Omental fat pad (tissue), 4 donors: ENCODE measurements around the gene ARAP1. TPM values are rescaled to one million over a fixed set of nuclear protein-coding genes. Genes with fewer than 3 reads are reported as not detected.

Source experiments
- ATAC-seq: fragments of 150-250 bp; one replicate; pipeline ENCODE4 v1.9.1; 2016; ENCODE audit warnings: mild to moderate bottlenecking, moderate library complexity; ENCODE audit not compliant: low FRiP score
- DNase-seq: peaks from one replicate; pipeline ENCODE4 v3.0.0-alpha.2; 2019; ENCODE audit warnings: low spot score
- CTCF ChIP-seq, 3 donors: fragments of 450-650 bp; IDR thresholded peaks; one replicate each; pipeline ENCODE4 v1.5.1; 2016 to 2017; ENCODE audit warnings: antibody characterized with exemption in 3 of 3, mild to moderate bottlenecking in 3 of 3, moderate library complexity in 2 of 3
- total RNA-seq, 4 donors: library from RNA; depleted of rRNA; stranded (reverse); fragments of >200 nt; gene quantifications; one replicate each; pipeline ENCODE4 v1.1.0, GENCODE V29; 2016

ARAP1 gene
- total RNA-seq, 4 donors from 2014 or later = 112 to 204 (median 123) TPM

DNA sequence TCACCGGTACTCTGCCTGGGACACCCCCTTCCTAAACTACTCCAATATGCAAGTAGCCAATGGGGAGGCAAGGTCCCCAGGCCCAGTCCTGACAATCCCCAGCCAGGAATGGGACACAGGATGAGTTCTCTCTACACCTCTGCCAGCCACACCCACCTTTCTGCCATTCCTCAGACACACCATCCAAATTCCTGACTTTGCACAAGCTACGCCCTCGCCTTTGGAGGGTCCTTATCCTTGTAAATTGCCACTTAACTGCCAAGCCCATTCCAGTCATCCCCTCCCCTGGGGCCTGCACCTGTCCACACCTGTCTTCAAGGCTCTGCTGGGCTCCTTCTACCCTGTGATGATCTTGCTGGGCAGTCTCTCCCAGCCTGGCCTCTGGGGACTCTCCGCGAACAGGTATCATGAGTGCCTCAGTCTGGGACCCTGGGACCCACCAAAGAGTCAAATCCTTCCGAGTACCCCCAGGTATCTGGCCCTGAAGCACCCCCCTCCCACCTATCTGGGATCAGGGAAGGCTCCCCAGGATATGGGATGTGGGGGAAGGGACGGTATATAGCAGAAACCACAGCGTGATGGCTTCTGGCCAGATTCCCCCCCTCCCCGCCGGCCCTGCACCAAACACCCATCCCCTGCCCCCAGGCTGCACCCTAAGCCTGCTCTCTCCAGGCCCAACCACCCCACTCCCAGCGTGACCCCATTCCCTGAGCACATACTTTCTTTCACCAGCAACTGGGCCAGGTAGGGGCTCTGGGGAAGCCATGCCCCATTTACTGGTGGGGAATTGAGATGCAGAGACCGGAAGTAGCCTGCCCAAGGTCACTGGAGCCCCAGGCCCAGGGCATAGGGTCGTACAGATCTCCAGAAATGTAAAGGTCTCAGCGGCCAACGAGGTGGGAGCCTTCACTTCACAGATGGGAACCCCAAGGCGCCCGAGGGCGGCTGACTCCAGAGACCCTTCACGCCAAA lies 806 bp downstream of the ARAP1 start:
- TF ChIP-seq CTCF (IDR thresholded peaks at IDR 0.05) = no peak
- no peak for DNase-seq
- ATAC-seq = no peak

DNA sequence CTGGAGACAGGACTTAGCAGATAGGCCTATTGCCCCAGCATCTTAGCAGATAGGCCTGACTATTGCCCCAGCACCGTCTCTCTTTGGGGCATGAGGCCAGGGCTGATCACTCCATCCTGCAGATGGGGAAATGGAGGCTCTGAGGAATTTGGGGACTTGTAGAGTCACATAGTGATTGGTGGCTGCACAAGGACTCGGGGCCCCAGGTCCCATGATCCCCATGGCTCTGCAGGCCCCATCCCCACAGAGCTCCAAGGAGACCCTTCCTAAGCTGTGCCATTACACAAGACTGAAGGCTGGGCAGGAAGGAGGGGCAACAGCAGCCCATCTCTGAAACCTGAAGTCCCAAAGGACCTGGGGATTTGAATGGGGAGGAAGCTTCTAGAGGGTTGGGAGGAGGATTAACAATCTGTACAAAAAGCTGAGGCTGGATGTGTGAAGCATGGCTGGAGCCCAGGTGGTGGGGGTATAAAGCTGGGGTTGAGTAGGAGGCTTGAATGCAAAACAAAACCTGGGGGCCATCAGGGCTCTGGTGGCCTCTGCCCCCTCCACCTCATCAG lies 1.6 kb downstream of the ARAP1 start:
- TF ChIP-seq CTCF (IDR thresholded peaks at IDR 0.05) = no peak
- no peak for ATAC-seq

DNA sequence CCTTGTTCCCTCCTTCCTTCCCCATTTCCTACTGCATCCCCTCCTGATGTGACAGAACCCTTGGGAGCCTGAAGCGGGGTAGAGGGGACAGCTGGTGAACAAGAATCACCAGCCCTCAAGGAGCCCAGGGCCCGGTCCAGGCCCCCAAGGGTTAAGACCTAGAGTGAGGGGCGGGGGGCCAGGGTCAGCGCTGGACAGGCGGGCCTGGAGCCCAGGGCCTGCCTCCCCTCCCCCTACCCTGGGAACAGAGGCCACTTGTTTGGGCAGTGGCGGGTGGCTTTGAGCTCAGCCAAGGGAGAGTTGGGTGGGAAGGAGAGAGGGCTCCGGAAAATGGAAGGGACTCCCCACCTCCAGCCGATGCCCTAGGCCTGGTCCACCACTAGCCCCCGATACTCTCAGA lies 2.1 kb downstream of the ARAP1 start:
- DNase-seq (no peak), ATAC-seq (no peak)
- TF ChIP-seq CTCF (IDR thresholded peaks at IDR 0.05) = no peak

More for the DNA sequence above, 1.6 kb downstream of the ARAP1 start:
- DNase-seq = no peak

- DNase-seq (no peak), ATAC-seq (no peak)
- TF ChIP-seq CTCF (IDR thresholded peaks at IDR 0.05) = no peak
Measured at GRCh38 chr11:72747289-72747855, 4.8 kb downstream of the ARAP1 start.

DNA sequence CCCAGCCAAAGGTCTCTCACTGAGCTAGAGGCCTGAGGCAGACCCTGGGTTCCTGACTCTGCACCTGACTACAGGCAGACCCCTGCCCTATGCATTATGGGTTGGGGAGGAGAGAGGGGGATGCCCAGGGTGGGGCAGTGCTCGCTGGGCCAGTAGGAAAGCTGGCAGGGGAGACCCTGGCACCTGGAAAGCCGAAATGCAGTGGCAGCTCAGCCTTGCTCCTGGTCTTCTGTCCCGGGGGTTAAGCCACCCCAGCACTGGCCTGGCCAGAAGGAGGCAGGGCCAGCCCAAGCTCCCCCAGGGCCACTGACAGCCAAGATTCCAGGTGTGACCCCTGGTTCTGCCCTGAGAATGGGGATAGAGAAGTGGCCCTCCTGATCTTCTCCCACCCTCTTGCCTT lies 5.4 kb downstream of the ARAP1 start:
- ATAC-seq (no peak), DNase-seq (no peak)
- no peak for TF ChIP-seq CTCF (IDR thresholded peaks at IDR 0.05)

GRCh38 chr11:72745925-72746550 lies 6.2 kb downstream of the ARAP1 start:
- DNase-seq = no peak
- no peak for TF ChIP-seq CTCF (IDR thresholded peaks at IDR 0.05)
- ATAC-seq = no peak
